GM12892 (cell line): ENCODE measurements around the gene JAK1.

Experiments
- POLR2A ChIP-seq: IDR thresholded peaks from 2 replicates; pipeline ENCODE4 v1.6.1; 2011; ENCODE audit warnings: low read depth, low read length, control low read depth
- POLR2AphosphoS5 ChIP-seq: IDR thresholded peaks from 2 replicates; pipeline ENCODE4 v1.6.1; 2011; ENCODE audit warnings: low read depth, low read length, control low read depth
- TAF1 ChIP-seq: IDR thresholded peaks from 2 replicates; pipeline ENCODE4 v1.6.1; 2011; ENCODE audit warnings: low read depth, mild to moderate bottlenecking, control low read depth, low read length, borderline replicate concordance

DNA sequence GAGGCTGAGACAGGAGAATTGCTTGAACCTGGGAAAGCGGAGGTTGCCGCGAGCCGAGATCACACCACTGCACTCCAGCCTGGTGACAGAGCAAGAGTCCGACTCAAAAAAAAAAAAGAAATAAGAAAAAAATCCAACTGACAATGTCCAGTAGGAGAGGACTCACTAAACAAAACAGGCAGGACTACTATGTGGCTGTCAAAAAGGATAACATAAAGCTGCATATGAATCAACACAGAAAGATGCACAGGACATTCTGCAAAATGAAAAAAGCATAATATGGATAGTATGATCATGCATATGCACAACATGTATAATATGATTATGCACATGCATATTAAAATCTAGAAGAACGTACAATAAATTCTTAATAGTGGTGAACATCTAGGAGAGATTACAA, 80.7 kb downstream of the JAK1 start:
- TF ChIP-seq POLR2A, result no peak
- no peak for TF ChIP-seq TAF1
- no peak for TF ChIP-seq POLR2AphosphoS5
